ENCODE data around the gene TMEM130. TPM values are rescaled to one million over a fixed set of nuclear protein-coding genes. Genes with fewer than 3 reads are reported as not detected.

TMEM130 gene
- total RNA-seq, 2 experiments from 2014 or later: 0.39 TPM; not detected in 1

DNA sequence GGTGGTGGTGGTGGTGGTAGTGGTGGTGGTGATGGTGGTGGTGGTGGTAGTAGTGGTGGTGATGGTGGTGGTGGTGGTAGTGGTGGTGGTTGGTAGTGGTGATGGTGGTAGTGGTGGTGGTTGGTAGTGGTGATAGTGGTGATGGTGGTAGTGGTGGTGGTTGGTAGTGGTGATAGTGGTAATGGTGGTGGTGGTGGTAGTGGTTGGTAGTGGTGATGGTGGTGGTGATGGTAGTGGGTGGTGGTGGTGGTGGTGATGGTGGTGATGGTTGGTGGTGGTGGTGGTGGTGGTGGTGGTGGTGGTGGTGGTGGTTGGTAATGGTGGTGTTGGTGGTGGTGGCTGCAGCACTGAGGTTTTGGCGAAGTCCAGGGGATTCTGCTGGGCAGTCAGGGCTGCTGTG lies 58.5 kb downstream of the TMEM130 start:
- ATAC-seq (ENCODE audit: poor library complexity) (no peak), DNase-seq (no peak)
- H3K9me3 Mint-ChIP-seq: no peaks in the 10 kb centered on the region
- Histone ChIP-seq H3K9me3 (ENCODE audit: control insufficient read depth in 1 of 2, insufficient read depth in 1 of 2, low read length in 2 of 2) (peaks cover 0 to 24% of the 10 kb centered on the region in 2 experiments), H3K27ac (ENCODE audit: low read depth in 1 of 2, low read length in 2 of 2) (no peak overlapping the region), H3K36me3 (ENCODE audit: insufficient read depth, low read length) (no peaks in the 10 kb centered on the region), H3K4me3 (ENCODE audit: low read length) (no peak overlapping the region), H3K4me1 (ENCODE audit: insufficient read depth, low read length) (no peaks in the 10 kb centered on the region), H3K27me3 (ENCODE audit: control insufficient read depth in 1 of 2, insufficient read depth in 2 of 2, low read length in 2 of 2) (peaks cover 0 to 4% of the 10 kb centered on the region in 2 experiments)
- H3K4me3 Mint-ChIP-seq: no peak overlapping the region
- ChIA-PET POLR2A (no interaction called here), CTCF (no interaction called here)
- intact Hi-C loops (cut with DNase I, micrococcal nuclease): no loop called here
- no peaks in the 10 kb centered on the region for H3K4me1 Mint-ChIP-seq (ENCODE audit: low read depth)
- H3K27me3 Mint-ChIP-seq: peaks cover 5% of the 10 kb centered on the region
- H3K36me3 Mint-ChIP-seq (ENCODE audit: low read depth): no peaks in the 10 kb centered on the region
- TF ChIP-seq, protein P1, sequence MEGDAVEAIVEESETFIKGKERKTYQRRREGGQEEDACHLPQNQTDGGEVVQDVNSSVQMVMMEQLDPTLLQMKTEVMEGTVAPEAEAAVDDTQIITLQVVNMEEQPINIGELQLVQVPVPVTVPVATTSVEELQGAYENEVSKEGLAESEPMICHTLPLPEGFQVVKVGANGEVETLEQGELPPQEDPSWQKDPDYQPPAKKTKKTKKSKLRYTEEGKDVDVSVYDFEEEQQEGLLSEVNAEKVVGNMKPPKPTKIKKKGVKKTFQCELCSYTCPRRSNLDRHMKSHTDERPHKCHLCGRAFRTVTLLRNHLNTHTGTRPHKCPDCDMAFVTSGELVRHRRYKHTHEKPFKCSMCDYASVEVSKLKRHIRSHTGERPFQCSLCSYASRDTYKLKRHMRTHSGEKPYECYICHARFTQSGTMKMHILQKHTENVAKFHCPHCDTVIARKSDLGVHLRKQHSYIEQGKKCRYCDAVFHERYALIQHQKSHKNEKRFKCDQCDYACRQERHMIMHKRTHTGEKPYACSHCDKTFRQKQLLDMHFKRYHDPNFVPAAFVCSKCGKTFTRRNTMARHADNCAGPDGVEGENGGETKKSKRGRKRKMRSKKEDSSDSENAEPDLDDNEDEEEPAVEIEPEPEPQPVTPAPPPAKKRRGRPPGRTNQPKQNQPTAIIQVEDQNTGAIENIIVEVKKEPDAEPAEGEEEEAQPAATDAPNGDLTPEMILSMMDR (IDR thresholded peaks at IDR 0.05): no peak
- H3K27ac Mint-ChIP-seq: no peak overlapping the region

DNA sequence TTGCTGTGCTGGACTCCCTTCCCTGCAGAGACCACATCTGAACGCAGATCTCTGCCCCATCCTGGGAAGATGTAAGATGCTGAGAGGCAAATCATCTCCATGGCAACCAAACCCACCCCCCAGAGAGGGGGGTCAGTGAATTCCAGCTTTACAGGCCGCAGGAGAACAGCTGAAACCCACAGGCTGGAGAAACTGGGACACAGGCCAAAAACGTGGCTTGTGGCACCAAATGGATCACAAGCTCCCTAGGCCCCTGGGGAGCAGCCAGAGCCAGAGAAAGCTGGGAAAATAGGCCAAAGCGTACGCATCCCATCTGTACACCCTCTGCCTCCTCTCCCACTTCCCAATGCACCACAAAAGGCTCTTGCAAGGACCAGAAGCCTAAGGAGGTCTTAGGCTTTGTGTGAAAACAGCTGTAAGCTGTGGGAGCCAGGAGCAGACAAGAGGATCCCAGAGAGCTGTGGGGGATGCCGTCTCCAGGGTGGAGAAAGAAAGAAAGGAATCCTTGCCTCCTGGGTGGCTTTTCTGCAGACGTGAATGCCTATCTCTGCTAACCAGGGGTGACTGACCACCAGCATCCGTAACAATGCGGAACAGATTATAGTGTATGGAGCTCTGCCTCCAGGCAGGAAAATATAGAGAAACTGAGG lies 59.5 kb downstream of the TMEM130 start:
- Histone ChIP-seq H3K27me3 (ENCODE audit: control insufficient read depth in 1 of 2, insufficient read depth in 2 of 2, low read length in 2 of 2) (peaks cover 0 to 4% of the 10 kb centered on the region in 2 experiments), H3K4me3 (ENCODE audit: low read length) (no peak overlapping the region), H3K36me3 (ENCODE audit: insufficient read depth, low read length) (no peaks in the 10 kb centered on the region), H3K9me3 (ENCODE audit: control insufficient read depth in 1 of 2, insufficient read depth in 1 of 2, low read length in 2 of 2) (peaks cover 0 to 24% of the 10 kb centered on the region in 2 experiments), H3K4me1 (ENCODE audit: insufficient read depth, low read length) (no peaks in the 10 kb centered on the region), H3K27ac (ENCODE audit: low read depth in 1 of 2, low read length in 2 of 2) (no peak overlapping the region)
- no peak for DNase-seq
- Mint-ChIP-seq H3K4me3 (no peak overlapping the region), H3K27ac (no peak overlapping the region), H3K36me3 (ENCODE audit: low read depth) (no peaks in the 10 kb centered on the region), H3K4me1 (ENCODE audit: low read depth) (no peaks in the 10 kb centered on the region), H3K27me3 (peaks cover 10% of the 10 kb centered on the region), H3K9me3 (no peaks in the 10 kb centered on the region)
- intact Hi-C loops (cut with DNase I, micrococcal nuclease): no loop called here
- no peak for ATAC-seq (ENCODE audit: poor library complexity)
- TF ChIP-seq, protein P1 (IDR thresholded peaks at IDR 0.05): no peak
- CTCF ChIA-PET: no interaction called here
- POLR2A ChIA-PET: no interaction called here

DNA sequence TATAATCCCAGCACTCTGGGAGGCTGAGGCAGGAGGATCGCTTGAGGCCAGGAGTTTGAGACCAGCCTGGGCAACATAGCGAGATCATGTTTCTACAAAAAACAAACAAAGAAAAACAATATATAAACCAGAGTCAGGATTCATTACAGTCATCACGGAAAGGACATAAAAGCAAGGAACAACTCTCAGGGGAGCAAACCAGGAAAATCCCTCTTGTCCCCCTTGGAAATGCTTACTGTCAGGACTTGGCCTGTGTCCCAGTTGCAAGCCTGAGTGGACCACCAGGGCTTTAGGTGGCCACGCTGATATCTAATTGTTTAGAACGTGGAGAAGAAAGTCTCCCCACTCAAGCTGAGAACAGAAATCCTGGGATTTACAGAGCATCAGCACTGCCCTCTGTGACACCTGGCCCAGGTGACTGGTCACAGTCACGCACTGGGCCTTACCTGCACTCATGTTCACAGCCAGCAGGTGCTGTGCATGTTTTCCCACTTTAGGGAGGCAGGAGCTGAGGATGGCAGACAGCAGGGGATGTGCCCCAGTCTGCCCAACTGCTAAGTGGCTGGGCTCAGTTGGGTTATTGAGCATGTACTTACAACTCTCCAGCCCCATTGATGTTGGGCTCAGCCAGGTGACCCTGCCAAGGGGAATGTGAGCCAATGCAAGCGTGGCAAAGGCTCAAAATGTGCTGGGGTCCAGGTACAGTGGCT lies 60.9 kb downstream of the TMEM130 start:
- no peak overlapping the region for H3K27ac ChIP-seq (ENCODE audit: low read depth in 1 of 2, low read length in 2 of 2)
- POLR2A ChIA-PET: no interaction called here
- peaks cover 0 to 24% of the 10 kb centered on the region in 2 experiments for H3K9me3 ChIP-seq (ENCODE audit: control insufficient read depth in 1 of 2, insufficient read depth in 1 of 2, low read length in 2 of 2)
- Mint-ChIP-seq H3K27ac (no peak overlapping the region), H3K27me3 (peaks cover 10% of the 10 kb centered on the region), H3K4me3 (no peak overlapping the region), H3K9me3 (no peaks in the 10 kb centered on the region), H3K36me3 (ENCODE audit: low read depth) (no peaks in the 10 kb centered on the region), H3K4me1 (ENCODE audit: low read depth) (no peaks in the 10 kb centered on the region)
- H3K4me3 ChIP-seq (ENCODE audit: low read length): no peak overlapping the region
- DNase-seq: no peak
- H3K36me3 ChIP-seq (ENCODE audit: insufficient read depth, low read length): no peaks in the 10 kb centered on the region
- CTCF ChIA-PET: no interaction called here
- no peaks in the 10 kb centered on the region for H3K27me3 ChIP-seq (ENCODE audit: control insufficient read depth in 1 of 2, insufficient read depth in 2 of 2, low read length in 2 of 2)
- H3K4me1 ChIP-seq (ENCODE audit: insufficient read depth, low read length): no peaks in the 10 kb centered on the region
- intact Hi-C loops (cut with DNase I, micrococcal nuclease): no loop called here
- TF ChIP-seq, protein P1 (IDR thresholded peaks at IDR 0.05): no peak
- no peak for ATAC-seq (ENCODE audit: poor library complexity)
